Measurements from ENCODE around the gene DUSP5.

The DUSP5 gene

DNA sequence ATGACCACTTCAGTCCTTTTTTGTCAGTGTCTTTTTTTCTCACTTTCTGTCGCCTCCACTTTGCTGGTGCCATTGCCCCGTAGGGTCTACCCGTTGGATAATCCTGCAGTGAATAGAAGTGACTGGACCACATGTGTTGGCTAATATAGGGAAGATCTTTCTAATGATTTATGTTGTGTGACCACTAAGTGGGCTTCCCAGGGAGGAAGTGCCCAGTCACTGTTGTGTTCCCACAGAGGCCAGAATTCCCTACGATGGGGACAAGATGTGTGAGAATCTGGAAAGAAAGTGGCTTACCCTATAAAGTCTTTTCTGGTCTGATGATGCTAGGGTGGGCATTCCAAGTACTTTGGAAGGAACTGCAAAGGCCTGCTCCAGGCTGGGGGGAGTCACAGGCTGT, 41.4 kb downstream of the DUSP5 start:
- H3K4me1 ChIP-seq (ENCODE audit: control insufficient read depth in 1 of 2, insufficient read depth in 1 of 2, low read depth in 1 of 2, low read length in 1 of 2), result no peaks in the 10 kb centered on the region
- H3K9me3 ChIP-seq, result no peaks in the 10 kb centered on the region
- TF ChIP-seq, protein P1, sequence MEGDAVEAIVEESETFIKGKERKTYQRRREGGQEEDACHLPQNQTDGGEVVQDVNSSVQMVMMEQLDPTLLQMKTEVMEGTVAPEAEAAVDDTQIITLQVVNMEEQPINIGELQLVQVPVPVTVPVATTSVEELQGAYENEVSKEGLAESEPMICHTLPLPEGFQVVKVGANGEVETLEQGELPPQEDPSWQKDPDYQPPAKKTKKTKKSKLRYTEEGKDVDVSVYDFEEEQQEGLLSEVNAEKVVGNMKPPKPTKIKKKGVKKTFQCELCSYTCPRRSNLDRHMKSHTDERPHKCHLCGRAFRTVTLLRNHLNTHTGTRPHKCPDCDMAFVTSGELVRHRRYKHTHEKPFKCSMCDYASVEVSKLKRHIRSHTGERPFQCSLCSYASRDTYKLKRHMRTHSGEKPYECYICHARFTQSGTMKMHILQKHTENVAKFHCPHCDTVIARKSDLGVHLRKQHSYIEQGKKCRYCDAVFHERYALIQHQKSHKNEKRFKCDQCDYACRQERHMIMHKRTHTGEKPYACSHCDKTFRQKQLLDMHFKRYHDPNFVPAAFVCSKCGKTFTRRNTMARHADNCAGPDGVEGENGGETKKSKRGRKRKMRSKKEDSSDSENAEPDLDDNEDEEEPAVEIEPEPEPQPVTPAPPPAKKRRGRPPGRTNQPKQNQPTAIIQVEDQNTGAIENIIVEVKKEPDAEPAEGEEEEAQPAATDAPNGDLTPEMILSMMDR (IDR thresholded peaks at IDR 0.05), result no peak
- H3K36me3 ChIP-seq, result no peaks in the 10 kb centered on the region
- H3K27me3 ChIP-seq, result peaks cover 43% of the 10 kb centered on the region
- H3K4me3 ChIP-seq (ENCODE audit: low read depth in 1 of 2, low read length in 1 of 2), result no peak overlapping the region
- H3K27ac ChIP-seq, result no peak overlapping the region

DNA sequence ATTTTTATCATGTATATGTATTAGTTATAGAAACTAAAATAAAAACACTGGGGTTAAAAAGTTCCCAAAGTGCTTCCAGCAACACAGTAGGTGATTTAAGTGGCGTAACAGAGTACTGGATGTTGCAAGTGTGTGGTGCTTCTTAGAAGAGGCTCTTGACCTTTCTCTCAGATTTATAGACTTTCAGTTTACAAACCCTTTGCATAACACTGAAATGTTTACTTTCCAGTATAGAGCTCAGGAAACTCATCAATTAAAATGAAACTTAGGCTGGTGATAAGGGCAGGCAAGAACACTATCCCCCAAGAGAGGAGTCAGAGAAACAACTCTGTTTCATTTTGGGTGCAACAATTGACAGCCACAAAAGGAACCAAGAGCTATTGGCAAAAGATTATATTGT, 42.3 kb downstream of the DUSP5 start:
- no peak overlapping the region for H3K27ac ChIP-seq
- TF ChIP-seq, protein P1 (IDR thresholded peaks at IDR 0.05), result no peak
- H3K9me3 ChIP-seq, result no peaks in the 10 kb centered on the region
- H3K36me3 ChIP-seq, result no peaks in the 10 kb centered on the region
- no peaks in the 10 kb centered on the region for H3K4me1 ChIP-seq (ENCODE audit: control insufficient read depth in 1 of 2, insufficient read depth in 1 of 2, low read depth in 1 of 2, low read length in 1 of 2)
- H3K4me3 ChIP-seq (ENCODE audit: low read depth in 1 of 2, low read length in 1 of 2), result no peak overlapping the region
- H3K27me3 ChIP-seq, result peaks cover 33% of the 10 kb centered on the region

DNA sequence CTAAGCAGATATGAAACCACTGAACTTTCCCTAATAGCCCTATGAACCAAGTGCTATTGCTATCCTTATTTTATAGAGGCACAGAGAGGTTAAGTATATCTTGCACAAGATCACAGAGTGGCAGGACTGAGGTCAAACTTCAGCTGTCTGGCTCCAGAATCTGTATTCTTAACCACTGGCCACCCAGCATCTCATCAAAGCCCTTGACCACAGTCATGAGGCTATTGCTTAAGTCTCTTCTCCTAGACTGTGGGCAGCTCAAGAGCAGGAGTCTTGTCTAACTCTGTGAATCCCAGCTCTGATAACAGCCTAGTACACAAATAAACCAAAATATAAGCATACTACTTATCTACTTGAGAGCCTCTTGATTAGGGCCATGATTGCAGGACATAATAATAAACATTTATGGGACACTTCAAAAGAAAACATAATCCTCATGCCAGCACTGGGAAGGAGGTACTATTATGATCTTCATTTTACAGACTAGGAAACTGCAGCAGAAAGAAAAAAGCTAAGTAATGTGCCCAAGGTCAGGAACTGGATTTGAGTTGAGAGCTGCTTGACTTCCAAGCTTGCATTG, 47.3 kb downstream of the DUSP5 start:
- Histone ChIP-seq H3K27me3 (peaks cover 15% of the 10 kb centered on the region), H3K9me3 (no peaks in the 10 kb centered on the region), H3K36me3 (no peaks in the 10 kb centered on the region), H3K27ac (no peak overlapping the region), H3K4me3 (ENCODE audit: low read depth in 1 of 2, low read length in 1 of 2) (no peak overlapping the region), H3K4me1 (ENCODE audit: control insufficient read depth in 1 of 2, insufficient read depth in 1 of 2, low read depth in 1 of 2, low read length in 1 of 2) (no peaks in the 10 kb centered on the region)
- TF ChIP-seq, protein P1 (IDR thresholded peaks at IDR 0.05), result no peak

DNA sequence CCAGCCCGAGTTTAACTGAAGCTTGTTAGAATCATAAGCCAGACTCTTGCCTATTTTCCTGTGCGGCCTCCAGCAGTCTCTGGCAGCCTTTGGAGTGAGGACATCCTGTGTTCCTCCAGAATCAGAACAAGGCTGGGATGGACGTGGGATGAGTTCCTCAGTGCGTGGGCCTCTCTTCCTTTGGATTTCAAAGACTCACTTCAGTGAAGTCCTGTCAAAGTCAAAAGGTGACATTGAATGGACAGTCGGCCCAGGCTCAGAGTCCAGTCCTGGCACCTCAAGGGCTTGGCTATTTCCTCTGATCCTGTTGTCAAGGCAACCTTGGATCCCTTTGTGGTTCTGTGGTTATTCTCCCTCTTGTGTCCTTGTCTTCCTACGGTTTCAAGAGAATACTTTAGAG, 48.4 kb downstream of the DUSP5 start:
- TF ChIP-seq, protein P1 (IDR thresholded peaks at IDR 0.05), result no peak
- H3K9me3 ChIP-seq, result no peaks in the 10 kb centered on the region
- no peaks in the 10 kb centered on the region for H3K36me3 ChIP-seq
- no peak overlapping the region for H3K4me3 ChIP-seq (ENCODE audit: low read depth in 1 of 2, low read length in 1 of 2)
- H3K27me3 ChIP-seq, result peaks cover 18% of the 10 kb centered on the region
- no peak overlapping the region for H3K27ac ChIP-seq
- H3K4me1 ChIP-seq (ENCODE audit: control insufficient read depth in 1 of 2, insufficient read depth in 1 of 2, low read depth in 1 of 2, low read length in 1 of 2), result no peaks in the 10 kb centered on the region

DNA sequence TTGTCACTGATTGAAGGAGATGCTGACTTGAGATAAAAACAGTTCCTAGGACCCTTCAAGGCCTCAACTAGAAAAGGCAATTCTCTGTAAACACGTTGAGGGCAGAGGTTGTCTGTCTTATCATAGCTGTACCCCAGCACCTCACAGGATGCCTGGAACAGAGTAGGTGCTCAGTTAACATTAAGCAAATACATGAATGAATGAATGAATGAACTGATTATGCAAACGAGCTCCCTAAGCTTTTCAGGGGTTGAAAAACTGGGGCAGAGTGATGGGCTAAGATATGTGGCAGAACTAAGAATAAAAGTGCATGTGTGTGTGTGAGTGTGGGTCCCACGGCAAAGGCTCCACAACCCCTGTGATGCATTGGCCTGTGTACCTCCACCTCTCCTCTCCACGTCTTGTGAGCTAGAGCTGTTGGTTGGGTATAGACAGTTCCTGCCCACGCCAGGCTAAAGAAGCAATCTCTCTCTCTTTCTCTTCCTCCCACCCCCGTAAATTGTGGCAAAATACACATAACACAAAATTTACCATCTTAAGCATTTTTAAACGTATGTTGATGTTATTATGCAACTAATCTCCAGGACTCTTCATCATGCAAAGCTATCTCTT, 48.9 kb downstream of the DUSP5 start:
- Histone ChIP-seq H3K4me3 (ENCODE audit: low read depth in 1 of 2, low read length in 1 of 2) (no peak overlapping the region), H3K4me1 (ENCODE audit: control insufficient read depth in 1 of 2, insufficient read depth in 1 of 2, low read depth in 1 of 2, low read length in 1 of 2) (no peaks in the 10 kb centered on the region), H3K27me3 (peaks cover 24% of the 10 kb centered on the region), H3K9me3 (no peaks in the 10 kb centered on the region), H3K27ac (no peak overlapping the region), H3K36me3 (no peaks in the 10 kb centered on the region)
- TF ChIP-seq, protein P1 (IDR thresholded peaks at IDR 0.05), result no peak

Data from neutrophil (primary cell).